Inferior parietal cortex (tissue), 1 donor: ENCODE data around the gene BABAM2.
A peak's percentile ranks its signal among the peaks of the same experiment; 100 is the strongest.

Source experiments
- DNase-seq: peaks from one replicate; pipeline ENCODE4 v3.0.0-alpha.2; 2016; ENCODE audit errors: extremely low spot score

Gene BABAM2

GRCh38 chr2:28119631-28120030 is 229.1 kb downstream of the BABAM2 start:
- no peak for DNase-seq

- DNase-seq: no peak
Observed at GRCh38 chr2:28128281-28128950, 237.9 kb downstream of the BABAM2 start.

- no peak for DNase-seq
Observed at GRCh38 chr2:28129955-28130695, 239.6 kb downstream of the BABAM2 start.

- DNase-seq: no peak
Observed at GRCh38 chr2:28133778-28134177, 243.2 kb downstream of the BABAM2 start.

- DNase-seq: peak; percentile 48
Observed at GRCh38 chr2:28134262-28134812, 243.8 kb downstream of the BABAM2 start.

- DNase-seq: no peak
Observed at GRCh38 chr2:28134857-28135256, 244.3 kb downstream of the BABAM2 start.

GRCh38 chr2:28135324-28135723 is 244.8 kb downstream of the BABAM2 start:
- DNase-seq: no peak

- no peak for DNase-seq
Observed at GRCh38 chr2:28135799-28136198, 245.3 kb downstream of the BABAM2 start.

GRCh38 chr2:28136556-28136955 is 246.0 kb downstream of the BABAM2 start:
- DNase-seq: no peak

- DNase-seq: no peak
Observed at GRCh38 chr2:28137221-28137620, 246.7 kb downstream of the BABAM2 start.

- DNase-seq: no peak
Observed at GRCh38 chr2:28142386-28142785, 251.9 kb downstream of the BABAM2 start.

GRCh38 chr2:28148000-28148399 is 257.5 kb downstream of the BABAM2 start:
- no peak for DNase-seq

- no peak for DNase-seq
Observed at GRCh38 chr2:28148566-28148965, 258.0 kb downstream of the BABAM2 start.

GRCh38 chr2:28150236-28150915 is 259.8 kb downstream of the BABAM2 start:
- no peak for DNase-seq

GRCh38 chr2:28150994-28151393 is 260.5 kb downstream of the BABAM2 start:
- no peak for DNase-seq

- no peak for DNase-seq
Observed at GRCh38 chr2:28152585-28153280, 262.2 kb downstream of the BABAM2 start.

- DNase-seq: no peak
Observed at GRCh38 chr2:28153851-28154250, 263.3 kb downstream of the BABAM2 start.

GRCh38 chr2:28155086-28155485 is 264.6 kb downstream of the BABAM2 start:
- DNase-seq: no peak

GRCh38 chr2:28155627-28156026 is 265.1 kb downstream of the BABAM2 start:
- no peak for DNase-seq

GRCh38 chr2:28158791-28159190 is 268.3 kb downstream of the BABAM2 start:
- no peak for DNase-seq

GRCh38 chr2:28160986-28161425 is 270.5 kb downstream of the BABAM2 start:
- DNase-seq: no peak

- DNase-seq: no peak
Observed at GRCh38 chr2:28161466-28161865, 270.9 kb downstream of the BABAM2 start.
